Activated naive CD4-positive, alpha-beta T cell treated with Interleukin-2 at 50 U/mL for 16 hours (primary cell): ENCODE measurements around the gene CAMTA1.

Experiments used
- DNase-seq: peaks from one replicate; pipeline ENCODE4 v3.0.0-alpha.2; 2020

The CAMTA1 gene

GRCh38 chr1:6880951-6881690, 95.9 kb downstream of the CAMTA1 start:
- no peak for DNase-seq

- no peak for DNase-seq
These were observed 97.2 kb downstream of the CAMTA1 start for GRCh38 chr1:6882414-6882813.

GRCh38 chr1:6884652-6885153, 99.4 kb downstream of the CAMTA1 start:
- no peak for DNase-seq

GRCh38 chr1:6885426-6885825, 100.2 kb downstream of the CAMTA1 start:
- DNase-seq: no peak

- DNase-seq: no peak
These were observed 101.3 kb downstream of the CAMTA1 start for GRCh38 chr1:6886523-6886922.

- DNase-seq: no peak
These were observed 103.0 kb downstream of the CAMTA1 start for GRCh38 chr1:6888268-6888667.

- no peak for DNase-seq
These were observed 103.6 kb downstream of the CAMTA1 start for GRCh38 chr1:6888870-6889269.

- DNase-seq: peak; percentile 27
These were observed 104.7 kb downstream of the CAMTA1 start for GRCh38 chr1:6889875-6890480.

- DNase-seq: no peak
These were observed 105.4 kb downstream of the CAMTA1 start for GRCh38 chr1:6890686-6891085.

GRCh38 chr1:6891781-6892579, 106.7 kb downstream of the CAMTA1 start:
- DNase-seq: no peak

- no peak for DNase-seq
These were observed 108.1 kb downstream of the CAMTA1 start for GRCh38 chr1:6893388-6893787.

- no peak for DNase-seq
These were observed 111.9 kb downstream of the CAMTA1 start for GRCh38 chr1:6897138-6897537.

- no peak for DNase-seq
These were observed 113.8 kb downstream of the CAMTA1 start for GRCh38 chr1:6898974-6899539.

GRCh38 chr1:6899621-6900020, 114.4 kb downstream of the CAMTA1 start:
- DNase-seq: no peak

GRCh38 chr1:6902153-6902552, 116.9 kb downstream of the CAMTA1 start:
- DNase-seq: no peak

- DNase-seq: no peak
These were observed 119.4 kb downstream of the CAMTA1 start for GRCh38 chr1:6904476-6905170.

- DNase-seq: no peak
These were observed 120.1 kb downstream of the CAMTA1 start for GRCh38 chr1:6905331-6905730.

GRCh38 chr1:6905790-6906189, 120.5 kb downstream of the CAMTA1 start:
- DNase-seq: no peak

- no peak for DNase-seq
These were observed 121.5 kb downstream of the CAMTA1 start for GRCh38 chr1:6906783-6907182.

GRCh38 chr1:6907201-6907600, 121.9 kb downstream of the CAMTA1 start:
- DNase-seq: no peak

- DNase-seq: no peak
These were observed 122.6 kb downstream of the CAMTA1 start for GRCh38 chr1:6907676-6908434.

- no peak for DNase-seq
These were observed 124.1 kb downstream of the CAMTA1 start for GRCh38 chr1:6909401-6909800.
